CD8-positive, alpha-beta memory T cell (primary cell): ENCODE measurements around the gene FMN1. TPM values are rescaled to one million over a fixed set of nuclear protein-coding genes. Genes with fewer than 3 reads are reported as not detected.

Source experiments
- CTCF ChIA-PET: fragments of 350-600 bp; sonication (Branson Sonifier 250); formaldehyde crosslinking; loops from one replicate; lab custom pipeline; 2021; ENCODE audit warnings: antibody characterized with exemption; lab: Charles Lee
- POLR2A ChIA-PET: fragments of 350-600 bp; sonication (Branson Sonifier 250); formaldehyde crosslinking; loops from one replicate; lab custom pipeline; 2021; ENCODE audit warnings: antibody characterized with exemption; lab: Charles Lee
- DNase-seq, 5 donors: peaks; one replicate each; pipeline versions ENCODE4 v3.0.0 to v3.0.0-alpha.2; 2020 to 2022; ENCODE audit warnings: mixed read lengths in 1 of 5
- H3K27ac ChIP-seq: one replicate; pipeline ENCODE4 v1.7.0; 2013; ENCODE audit warnings: low read depth, mild to moderate bottlenecking, low read length, moderate library complexity
- H3K27me3 ChIP-seq: 2 replicates; pipeline ENCODE4 v1.7.0; 2013; ENCODE audit warnings: low read length, mild to moderate bottlenecking; ENCODE audit not compliant: insufficient read depth, poor library complexity, severe bottlenecking
- H3K36me3 ChIP-seq: 2 replicates; pipeline ENCODE4 v1.7.0; 2013; ENCODE audit warnings: mild to moderate bottlenecking, low read length, moderate library complexity; ENCODE audit not compliant: insufficient read depth
- H3K4me1 ChIP-seq: 2 replicates; pipeline ENCODE4 v1.7.0; 2013; ENCODE audit warnings: mild to moderate bottlenecking, low read length, moderate library complexity; ENCODE audit not compliant: insufficient read depth
- H3K4me3 ChIP-seq: 2 replicates; pipeline ENCODE4 v1.7.0; 2013; ENCODE audit warnings: mild to moderate bottlenecking, low read length
- H3K9me3 ChIP-seq: 2 replicates; pipeline ENCODE4 v1.7.0; 2013; ENCODE audit warnings: mild to moderate bottlenecking, low read length
- H3K27ac Mint-ChIP-seq, 8 donors: one replicate each; pipeline ENCODE4 v1.8.0; 2020 to 2021; ENCODE audit warnings: mixed read lengths in 8 of 8, mild to moderate bottlenecking in 6 of 8, inconsistent platforms in 3 of 8, moderate library complexity in 3 of 8
- H3K27me3 Mint-ChIP-seq, 2 donors: one replicate each; pipeline ENCODE4 v1.8.0; 2020 to 2021; ENCODE audit warnings: mixed read lengths in 2 of 2, mild to moderate bottlenecking in 1 of 2, moderate library complexity in 1 of 2
- H3K36me3 Mint-ChIP-seq, 3 donors: one replicate each; pipeline ENCODE4 v1.8.0; 2020 to 2021; ENCODE audit warnings: mixed read lengths in 3 of 3, inconsistent platforms in 1 of 3, mild to moderate bottlenecking in 1 of 3
- H3K4me1 Mint-ChIP-seq, 3 donors: one replicate each; pipeline ENCODE4 v1.8.0; 2020 to 2021; ENCODE audit warnings: mixed read lengths in 3 of 3, inconsistent platforms in 1 of 3, mild to moderate bottlenecking in 1 of 3
- H3K4me3 Mint-ChIP-seq, 7 donors: one replicate each; pipeline ENCODE4 v1.8.0; 2020 to 2021; ENCODE audit warnings: mixed read lengths in 7 of 7, mild to moderate bottlenecking in 6 of 7, moderate library complexity in 4 of 7, inconsistent platforms in 2 of 7
- H3K9me3 Mint-ChIP-seq, 5 donors: one replicate each; pipeline ENCODE4 v1.8.0; 2020 to 2022; ENCODE audit warnings: mixed read lengths in 5 of 5, mild to moderate bottlenecking in 3 of 5, moderate library complexity in 2 of 5, inconsistent platforms in 1 of 5
- polyA plus RNA-seq: library from polyadenylated mRNA; unstranded; fragments of 300-500 nt; fragmentation: Illumina TruSeq; gene quantifications from one replicate; pipeline ENCODE4 v1.2.3, GENCODE V29; 2021
- total RNA-seq, 2 experiments: library from RNA; stranded (reverse); gene quantifications; one replicate each; pipeline ENCODE4 v1.2.3, GENCODE V29; 2021

The FMN1 gene
- total and polyA plus RNA-seq, 3 experiments from 2014 or later: 0.09 to 0.24 (median 0.11) TPM

- H3K4me1 ChIP-seq: no peaks in the 10 kb centered on the region
- H3K4me3 ChIP-seq: no peak overlapping the region
- Mint-ChIP-seq H3K27me3 (peaks cover 0 to 5% of the 10 kb centered on the region in 2 donors), H3K36me3 (peaks cover 0 to 4% (median 0%) of the 10 kb centered on the region in 3 donors), H3K4me1 (no peaks in the 10 kb centered on the region), H3K27ac (no peak overlapping the region), H3K9me3 (peaks cover 0 to 3% (median 0%) of the 10 kb centered on the region in 5 donors), H3K4me3 (no peak overlapping the region)
- ChIA-PET POLR2A (no interaction called here), CTCF (no interaction called here)
- no peaks in the 10 kb centered on the region for H3K36me3 ChIP-seq
- no peak for DNase-seq
- H3K9me3 ChIP-seq: no peaks in the 10 kb centered on the region
- H3K27me3 ChIP-seq: no peaks in the 10 kb centered on the region
- H3K27ac ChIP-seq: no peak overlapping the region
These were observed 23.3 kb downstream of the FMN1 start for GRCh38 chr15:33171202-33171601.

- no peak overlapping the region for H3K4me3 ChIP-seq
- H3K4me3 Mint-ChIP-seq: no peak overlapping the region
- no peaks in the 10 kb centered on the region for H3K4me1 ChIP-seq
- no peaks in the 10 kb centered on the region for H3K36me3 ChIP-seq
- no peak overlapping the region for H3K27ac Mint-ChIP-seq
- H3K4me1 Mint-ChIP-seq: no peaks in the 10 kb centered on the region
- peaks cover 0 to 5% of the 10 kb centered on the region in 2 donors for H3K27me3 Mint-ChIP-seq
- peaks cover 0 to 3% (median 0%) of the 10 kb centered on the region in 5 donors for H3K9me3 Mint-ChIP-seq
- H3K9me3 ChIP-seq: no peaks in the 10 kb centered on the region
- H3K36me3 Mint-ChIP-seq: peaks cover 0 to 4% (median 0%) of the 10 kb centered on the region in 3 donors
- ChIA-PET POLR2A (no interaction called here), CTCF (no interaction called here)
- no peak for DNase-seq
- no peaks in the 10 kb centered on the region for H3K27me3 ChIP-seq
- H3K27ac ChIP-seq: no peak overlapping the region
These were observed 24.9 kb downstream of the FMN1 start for GRCh38 chr15:33169625-33170024.

- Mint-ChIP-seq H3K4me1 (no peaks in the 10 kb centered on the region), H3K36me3 (peaks cover 0 to 4% (median 0%) of the 10 kb centered on the region in 3 donors), H3K4me3 (no peak overlapping the region), H3K9me3 (peaks cover 0 to 3% (median 0%) of the 10 kb centered on the region in 5 donors), H3K27me3 (peaks cover 0 to 5% of the 10 kb centered on the region in 2 donors), H3K27ac (no peak overlapping the region)
- CTCF ChIA-PET: no interaction called here
- H3K9me3 ChIP-seq: no peaks in the 10 kb centered on the region
- H3K27me3 ChIP-seq: no peaks in the 10 kb centered on the region
- POLR2A ChIA-PET: no interaction called here
- H3K4me1 ChIP-seq: no peaks in the 10 kb centered on the region
- DNase-seq: no peak
- H3K27ac ChIP-seq: no peak overlapping the region
- H3K4me3 ChIP-seq: no peak overlapping the region
- no peaks in the 10 kb centered on the region for H3K36me3 ChIP-seq
These were observed 26.1 kb downstream of the FMN1 start for GRCh38 chr15:33168444-33168843.

- no peak overlapping the region for H3K27ac Mint-ChIP-seq
- no peak overlapping the region for H3K4me3 ChIP-seq
- H3K36me3 Mint-ChIP-seq: peaks cover 0 to 4% (median 0%) of the 10 kb centered on the region in 3 donors
- no peak overlapping the region for H3K4me3 Mint-ChIP-seq
- H3K27me3 Mint-ChIP-seq: peaks cover 4 to 6% of the 10 kb centered on the region in 2 donors
- H3K27ac ChIP-seq: no peak overlapping the region
- H3K27me3 ChIP-seq: no peaks in the 10 kb centered on the region
- no peaks in the 10 kb centered on the region for H3K4me1 ChIP-seq
- CTCF ChIA-PET: no interaction called here
- peaks cover 0 to 11% (median 0%) of the 10 kb centered on the region in 3 donors for H3K4me1 Mint-ChIP-seq
- DNase-seq: no peak
- no peaks in the 10 kb centered on the region for H3K9me3 ChIP-seq
- no peaks in the 10 kb centered on the region for H3K36me3 ChIP-seq
- peaks cover 0 to 6% (median 0%) of the 10 kb centered on the region in 5 donors for H3K9me3 Mint-ChIP-seq
- POLR2A ChIA-PET: no interaction called here
These were observed 30.7 kb downstream of the FMN1 start for GRCh38 chr15:33163816-33164215.

- Histone ChIP-seq H3K9me3 (no peaks in the 10 kb centered on the region), H3K36me3 (no peaks in the 10 kb centered on the region), H3K4me1 (no peaks in the 10 kb centered on the region), H3K27ac (no peak overlapping the region), H3K27me3 (no peaks in the 10 kb centered on the region), H3K4me3 (no peak overlapping the region)
- ChIA-PET CTCF (no interaction called here), POLR2A (no interaction called here)
- no peak overlapping the region for H3K4me3 Mint-ChIP-seq
- DNase-seq: no peak
- H3K9me3 Mint-ChIP-seq: peaks cover 0 to 5% (median 0%) of the 10 kb centered on the region in 5 donors
- no peak overlapping the region for H3K27ac Mint-ChIP-seq
- peaks cover 7% of the 10 kb centered on the region in 2 donors for H3K27me3 Mint-ChIP-seq
- H3K4me1 Mint-ChIP-seq: peaks cover 0 to 11% (median 0%) of the 10 kb centered on the region in 3 donors
- H3K36me3 Mint-ChIP-seq: no peaks in the 10 kb centered on the region
These were observed 33.3 kb downstream of the FMN1 start for GRCh38 chr15:33161209-33161608.

GRCh38 chr15:33160581-33161165 lies 33.8 kb downstream of the FMN1 start:
- Histone ChIP-seq H3K36me3 (no peaks in the 10 kb centered on the region), H3K27me3 (no peaks in the 10 kb centered on the region), H3K9me3 (no peaks in the 10 kb centered on the region), H3K27ac (no peak overlapping the region), H3K4me1 (no peaks in the 10 kb centered on the region), H3K4me3 (no peak overlapping the region)
- Mint-ChIP-seq H3K36me3 (no peaks in the 10 kb centered on the region), H3K9me3 (peaks cover 0 to 5% (median 1%) of the 10 kb centered on the region in 5 donors), H3K27me3 (peaks cover 7 to 11% of the 10 kb centered on the region in 2 donors), H3K27ac (no peak overlapping the region), H3K4me1 (peaks cover 0 to 11% (median 0%) of the 10 kb centered on the region in 3 donors), H3K4me3 (no peak overlapping the region)
- no peak for DNase-seq
- ChIA-PET CTCF (no interaction called here), POLR2A (no interaction called here)

GRCh38 chr15:33159726-33160453 lies 34.6 kb downstream of the FMN1 start:
- POLR2A ChIA-PET: no interaction called here
- Mint-ChIP-seq H3K4me1 (peaks cover 0 to 11% (median 0%) of the 10 kb centered on the region in 3 donors), H3K27ac (no peak overlapping the region), H3K4me3 (no peak overlapping the region), H3K9me3 (peaks cover 0 to 5% (median 1%) of the 10 kb centered on the region in 5 donors), H3K27me3 (peaks cover 7 to 11% of the 10 kb centered on the region in 2 donors), H3K36me3 (no peaks in the 10 kb centered on the region)
- CTCF ChIA-PET: no interaction called here
- Histone ChIP-seq H3K36me3 (no peaks in the 10 kb centered on the region), H3K9me3 (no peaks in the 10 kb centered on the region), H3K27ac (no peak overlapping the region), H3K4me1 (no peaks in the 10 kb centered on the region), H3K27me3 (no peaks in the 10 kb centered on the region), H3K4me3 (no peak overlapping the region)
- no peak for DNase-seq

GRCh38 chr15:33158366-33158765 lies 36.1 kb downstream of the FMN1 start:
- H3K9me3 ChIP-seq: no peaks in the 10 kb centered on the region
- H3K27ac ChIP-seq: no peak overlapping the region
- no peak overlapping the region for H3K4me3 ChIP-seq
- H3K4me1 Mint-ChIP-seq: peaks cover 0 to 11% (median 0%) of the 10 kb centered on the region in 3 donors
- DNase-seq: no peak
- peaks cover 0 to 5% (median 1%) of the 10 kb centered on the region in 5 donors for H3K9me3 Mint-ChIP-seq
- H3K4me1 ChIP-seq: no peaks in the 10 kb centered on the region
- H3K36me3 Mint-ChIP-seq: no peaks in the 10 kb centered on the region
- H3K36me3 ChIP-seq: no peaks in the 10 kb centered on the region
- H3K27me3 ChIP-seq: no peaks in the 10 kb centered on the region
- H3K4me3 Mint-ChIP-seq: no peak overlapping the region
- ChIA-PET POLR2A (no interaction called here), CTCF (no interaction called here)
- peaks cover 7 to 11% of the 10 kb centered on the region in 2 donors for H3K27me3 Mint-ChIP-seq
- H3K27ac Mint-ChIP-seq: no peak overlapping the region
